GM21786 (cell line): ENCODE results near the gene STIM1.
"Not testable (repeated sequence)": the region's sequence is repeated elsewhere in the genome, so short reads cannot be mapped to it uniquely, and the experiment has no call there.

Experiments
- ATAC-seq: cut with Tn5 transposase; IDR thresholded peaks from one replicate; pipeline ENCODE4 v1.9.1; 2021; ENCODE audit not compliant: unreplicated experiment

Gene STIM1

DNA sequence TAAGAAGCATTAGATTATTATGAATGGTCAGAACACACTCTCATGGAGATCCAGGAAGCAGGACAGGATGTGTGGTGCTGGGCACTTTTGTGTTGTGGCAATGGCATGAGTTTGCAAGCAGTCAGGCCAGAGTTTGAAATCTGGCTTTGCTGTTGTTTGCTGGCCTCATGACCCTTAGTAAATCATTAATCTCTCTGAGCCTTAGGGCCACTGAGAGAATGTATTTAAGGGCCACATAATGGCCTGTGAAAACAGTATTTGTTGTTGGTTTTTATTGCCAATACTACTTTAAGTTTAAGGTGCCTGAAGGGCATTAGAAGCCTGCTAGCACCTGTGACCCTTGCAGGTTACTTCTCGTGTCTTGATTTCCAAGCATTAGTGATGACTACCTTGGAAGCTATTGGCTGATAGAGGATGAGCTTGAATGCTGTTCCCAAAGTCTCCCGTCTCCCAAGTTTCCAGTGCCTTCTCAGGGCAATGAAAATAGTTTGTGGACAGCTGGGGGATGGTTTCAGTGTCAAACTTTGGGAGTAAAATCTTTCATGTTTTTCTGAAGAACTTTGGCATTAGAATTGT lies 24.6 kb downstream of the STIM1 start:
- peak; percentile 41 for ATAC-seq

DNA sequence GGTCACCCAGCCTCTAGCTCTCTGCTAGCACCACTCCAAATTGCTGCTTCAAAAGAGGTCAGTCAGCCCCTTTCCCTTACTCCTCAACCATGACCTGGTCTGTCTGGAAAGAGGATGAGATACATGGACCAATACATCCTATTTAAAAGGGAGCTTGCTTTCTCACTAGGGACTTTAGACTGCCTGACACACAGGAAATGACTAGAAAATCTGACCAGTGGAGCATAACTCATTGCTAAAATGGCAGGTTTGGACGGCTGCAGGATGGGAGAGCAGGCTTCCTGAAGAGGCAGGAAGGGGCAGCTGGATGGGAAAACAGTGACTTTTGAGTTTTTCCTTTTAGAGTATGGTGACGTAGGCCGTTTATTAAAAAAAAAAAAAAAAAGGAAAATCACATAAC lies 25.3 kb downstream of the STIM1 start:
- ATAC-seq = peak; percentile 31

DNA sequence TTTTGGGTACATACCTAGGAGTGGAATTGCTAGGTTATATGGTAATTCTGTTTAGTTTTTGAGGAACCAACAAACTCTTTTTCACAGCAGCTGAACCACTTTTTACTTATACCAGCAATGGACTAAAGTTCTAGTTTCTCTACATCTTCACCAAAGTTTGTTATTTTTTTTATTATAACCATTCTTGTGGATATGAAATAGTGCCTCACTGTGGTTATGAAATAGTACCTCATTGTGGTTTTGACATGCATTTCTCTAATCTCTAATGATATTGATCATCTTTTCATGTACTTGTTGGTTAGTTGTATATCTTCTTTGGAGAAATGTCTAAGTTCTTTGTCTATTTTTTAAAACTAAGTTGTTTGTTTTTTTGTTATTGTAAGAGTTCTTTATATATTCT lies 27.2 kb downstream of the STIM1 start:
- no peak for ATAC-seq

DNA sequence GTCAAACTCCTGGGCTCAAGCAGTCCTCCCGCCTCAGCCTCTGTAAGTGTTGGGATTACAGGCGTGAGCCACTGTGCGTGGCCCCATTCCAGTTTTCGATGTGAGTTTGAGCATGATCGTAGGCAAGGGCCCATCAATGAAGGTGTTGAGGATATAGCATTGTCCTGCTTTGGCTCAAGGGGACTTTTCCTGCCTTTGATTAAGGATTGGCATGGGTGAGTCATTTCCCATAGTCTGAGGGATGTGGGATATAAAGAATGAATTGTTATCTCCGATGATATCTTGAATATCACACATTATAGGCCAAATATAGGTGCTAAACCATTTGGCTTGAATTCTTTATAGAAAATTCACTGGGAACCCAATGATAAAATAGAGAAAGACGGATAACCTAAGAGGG lies 30.4 kb downstream of the STIM1 start:
- ATAC-seq = no peak

DNA sequence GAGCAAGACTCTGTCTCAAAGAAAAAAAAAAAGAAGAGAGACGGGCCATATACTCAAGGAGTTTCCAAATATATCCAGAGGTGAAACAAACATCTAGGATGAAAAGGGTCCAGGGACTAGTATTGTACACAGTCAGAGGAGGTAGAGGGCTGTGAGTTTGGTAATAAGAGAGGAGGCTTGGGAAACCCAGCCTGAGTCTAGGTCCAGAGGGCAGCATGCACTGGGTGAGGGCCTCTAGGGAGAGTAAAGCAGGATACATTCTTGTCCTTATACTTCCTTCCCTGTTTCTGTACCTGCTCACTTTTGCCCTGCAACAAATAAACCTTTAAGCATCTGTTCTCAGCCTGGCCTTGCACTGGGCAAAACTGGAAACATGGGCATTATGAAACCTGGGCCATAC lies 31.5 kb downstream of the STIM1 start:
- ATAC-seq = no peak

DNA sequence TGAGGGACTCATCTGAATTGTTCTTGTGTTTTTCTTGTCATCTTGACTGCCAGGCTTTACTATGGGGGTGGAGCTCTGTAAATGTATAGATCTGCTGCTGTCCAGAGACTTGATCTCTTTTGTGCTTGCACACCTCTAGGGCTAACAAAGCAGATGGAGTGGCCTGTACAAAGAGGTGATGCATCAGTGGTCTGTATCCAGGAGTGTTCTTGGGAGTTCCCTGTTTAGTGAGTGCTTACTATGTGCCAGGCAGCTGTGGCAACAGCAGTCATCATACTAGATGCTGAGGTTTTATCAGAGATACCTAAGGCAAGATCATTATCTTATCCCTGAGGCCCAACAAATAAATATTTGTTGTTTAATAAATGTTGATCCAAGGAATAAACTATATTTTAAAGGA lies 33.4 kb downstream of the STIM1 start:
- no peak for ATAC-seq

DNA sequence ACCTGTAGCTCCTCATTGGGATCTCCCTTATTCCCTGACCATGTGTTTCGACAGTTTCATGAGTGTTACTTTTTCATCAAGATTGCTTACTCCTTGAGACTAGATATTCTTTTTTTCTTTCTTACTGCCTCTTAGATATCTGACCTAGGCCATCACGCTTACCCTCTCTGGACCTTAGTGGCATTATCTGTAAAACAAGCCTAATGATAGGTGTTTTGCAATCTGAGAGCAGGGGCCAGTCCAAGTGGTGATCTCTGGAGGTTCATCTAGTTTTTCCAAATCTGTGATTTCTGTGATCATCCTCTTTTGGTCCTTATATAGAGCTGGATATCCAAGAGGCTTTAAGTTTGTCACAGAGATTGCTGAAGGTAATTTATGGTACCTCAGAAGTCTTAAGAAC lies 34.5 kb downstream of the STIM1 start:
- ATAC-seq = no peak

DNA sequence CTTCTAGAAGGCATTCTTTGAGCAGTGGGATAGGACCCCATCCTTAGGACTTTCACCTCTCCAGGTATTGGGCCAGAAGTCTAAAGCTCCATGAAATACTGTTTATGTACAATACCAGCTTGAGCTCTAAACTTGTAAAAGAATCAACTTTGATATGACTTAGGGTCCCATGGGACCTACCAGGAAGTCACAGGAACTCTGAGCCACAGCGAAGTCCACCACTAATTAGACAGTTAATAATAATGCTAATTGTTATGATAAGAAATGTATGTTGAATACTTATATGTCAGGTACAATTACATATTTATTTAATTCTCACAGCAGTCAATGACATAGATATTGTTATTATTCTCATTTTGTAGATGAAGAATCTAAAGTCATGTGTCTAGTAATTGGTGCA lies 35.3 kb downstream of the STIM1 start:
- ATAC-seq = no peak

DNA sequence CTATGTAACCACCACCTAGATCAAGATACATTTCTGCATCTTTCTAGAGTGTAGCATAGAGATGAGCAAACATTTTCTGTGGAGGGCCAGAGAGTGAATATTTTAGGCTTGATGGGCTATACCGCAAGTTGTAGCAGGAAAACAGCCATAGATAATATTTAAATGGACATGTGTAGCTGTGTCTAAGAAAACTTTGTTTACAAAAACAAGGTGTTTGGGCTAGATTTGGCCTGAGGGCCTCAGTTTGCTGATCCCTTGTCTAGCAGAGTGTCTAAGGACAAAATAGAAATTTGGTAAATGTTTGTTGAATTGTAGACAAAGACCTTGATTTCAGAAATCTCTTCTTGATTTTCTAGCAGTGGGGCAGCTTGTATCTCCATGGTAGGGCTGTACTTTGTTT lies 36.3 kb downstream of the STIM1 start:
- no peak for ATAC-seq

DNA sequence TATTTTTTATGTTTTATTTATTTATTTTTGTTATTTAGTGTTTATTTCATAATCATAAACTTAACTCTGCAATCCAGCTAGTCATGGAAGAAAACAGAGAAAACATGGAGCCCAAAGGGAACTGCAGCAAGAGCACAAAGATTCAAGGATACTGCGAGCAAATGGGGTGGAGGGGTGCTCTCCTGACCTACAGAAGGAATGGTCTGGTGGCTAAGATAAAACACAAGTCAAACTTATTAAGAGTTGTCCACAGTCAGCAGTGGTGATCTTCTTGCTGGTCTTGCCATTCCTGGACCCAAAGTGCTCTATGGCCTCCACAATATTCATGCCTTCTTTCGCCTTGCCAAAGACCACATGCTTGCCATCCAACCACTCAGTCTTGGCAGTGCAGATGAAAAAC lies 36.7 kb downstream of the STIM1 start:
- no peak for ATAC-seq

DNA sequence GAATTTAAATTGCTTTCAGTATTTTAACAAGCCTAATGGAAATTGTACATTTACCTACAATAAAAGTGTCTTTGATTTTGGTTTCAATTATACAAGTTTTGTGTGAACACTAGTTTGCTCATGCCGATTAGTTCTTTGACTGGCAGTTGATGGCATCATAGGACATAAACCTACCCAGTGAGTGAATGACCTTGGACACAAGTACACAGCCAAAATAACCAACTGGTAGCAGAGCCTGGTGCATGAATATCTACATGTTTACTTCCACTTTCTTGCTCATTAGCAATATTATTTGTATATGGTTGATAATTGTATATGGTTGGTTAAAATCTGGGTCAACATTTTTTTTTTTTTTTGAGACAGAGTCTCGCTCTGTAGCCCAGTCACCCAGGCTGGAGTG lies 37.8 kb downstream of the STIM1 start:
- ATAC-seq = no peak

DNA sequence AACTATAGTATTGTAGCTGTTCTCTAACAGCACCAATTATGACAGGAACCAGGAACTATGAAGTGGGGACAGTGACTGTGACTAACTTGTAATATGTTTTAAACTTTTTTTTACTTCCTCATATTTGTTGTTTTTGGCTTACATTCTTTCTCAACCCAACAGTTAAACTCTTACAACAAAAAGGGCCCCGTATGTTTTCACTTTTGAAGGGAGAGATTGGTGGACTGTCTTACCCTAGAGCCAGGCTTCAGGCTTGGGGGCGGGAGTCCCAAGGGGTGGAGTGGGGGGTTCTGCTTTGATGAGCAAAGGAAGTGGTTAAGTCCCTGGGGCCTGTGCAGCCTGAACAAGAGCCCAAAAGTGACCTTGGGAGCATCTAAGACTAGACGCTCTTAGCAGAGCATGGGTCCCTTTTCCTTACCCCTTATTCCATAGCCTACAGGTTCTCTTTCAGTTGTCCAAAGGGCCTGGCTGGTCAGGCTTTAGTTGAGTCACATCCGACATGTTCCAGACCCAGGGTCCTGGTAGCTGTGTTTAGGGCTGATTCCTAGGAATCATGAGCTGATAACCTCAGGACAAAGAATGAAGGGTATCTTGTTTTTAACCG lies 38.8 kb downstream of the STIM1 start:
- ATAC-seq = peak; percentile 97

DNA sequence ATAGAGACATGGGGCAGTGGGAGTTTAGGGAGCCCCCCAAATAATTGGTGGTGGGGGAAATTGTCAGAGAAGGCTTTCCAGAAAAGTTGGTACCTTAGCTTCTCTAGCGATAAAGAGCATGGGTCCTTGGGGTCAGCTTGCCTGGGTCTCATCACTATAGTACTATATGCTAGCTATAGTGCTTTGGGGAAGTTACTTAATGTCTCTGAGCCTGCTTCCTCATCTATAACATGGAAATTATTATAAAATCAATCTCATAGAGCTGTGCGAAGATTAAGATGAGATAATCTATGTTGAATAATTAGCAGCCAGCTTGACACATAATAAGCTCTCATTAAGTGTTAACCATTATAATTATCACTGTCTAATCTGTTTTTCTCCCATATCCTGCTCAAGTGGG lies 41.2 kb downstream of the STIM1 start:
- no peak for ATAC-seq

DNA sequence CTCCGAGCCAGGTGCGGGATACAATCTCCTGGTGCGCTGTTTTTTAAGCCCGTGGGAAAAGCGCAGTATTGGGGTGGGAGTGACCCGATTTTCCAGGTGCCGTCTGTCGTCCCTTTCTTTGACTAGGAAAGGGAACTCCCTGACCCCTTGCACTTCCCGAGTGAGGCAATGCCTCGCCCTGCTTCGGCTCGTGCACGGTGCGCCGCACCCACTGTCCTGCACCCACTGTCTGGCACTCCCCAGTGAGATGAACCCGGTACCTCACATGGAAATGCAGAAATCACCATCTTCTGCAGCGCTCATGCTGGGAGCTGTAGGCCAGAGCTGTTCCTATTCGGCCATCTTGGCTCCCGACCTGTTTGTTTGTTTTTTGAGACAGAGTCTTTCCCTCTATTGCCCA lies 44.8 kb downstream of the STIM1 start:
- not testable (repeated sequence) for ATAC-seq

DNA sequence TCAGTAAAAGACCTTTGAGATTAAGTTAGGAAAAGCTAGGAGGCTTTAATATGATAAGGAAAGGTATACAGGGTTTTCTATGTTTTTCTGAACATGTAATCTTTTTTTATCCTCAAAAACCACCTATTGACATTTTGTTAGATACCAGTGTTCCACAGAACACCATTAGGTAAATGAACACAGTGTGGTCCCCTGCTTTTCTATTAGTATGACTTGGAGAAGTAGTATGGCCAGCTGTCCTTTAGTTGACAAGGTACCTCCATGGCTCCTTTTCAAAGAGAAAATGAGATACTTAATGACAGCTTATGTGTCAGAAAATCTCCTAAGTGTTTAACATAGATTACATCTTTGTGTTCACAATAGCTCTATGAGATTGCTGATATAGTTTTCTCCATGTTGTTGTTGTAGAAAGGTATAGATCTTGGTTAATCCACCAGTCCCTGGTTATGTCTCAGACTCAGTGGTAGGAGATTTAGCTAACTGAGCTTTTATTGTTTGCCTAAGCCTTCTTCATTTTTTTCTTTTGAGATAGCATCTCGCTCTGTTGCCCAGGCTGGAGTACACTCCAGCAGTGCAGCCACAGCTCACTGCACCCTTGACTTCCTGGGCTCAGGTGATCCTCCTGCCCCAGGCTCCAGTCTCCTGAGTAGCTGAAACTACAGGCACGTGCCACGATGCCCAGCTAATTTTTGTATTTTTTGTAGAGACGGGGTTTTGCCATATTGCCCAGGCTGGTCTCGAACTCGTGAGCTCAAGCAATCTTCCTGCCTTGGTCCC lies 46.0 kb downstream of the STIM1 start:
- ATAC-seq = no peak

DNA sequence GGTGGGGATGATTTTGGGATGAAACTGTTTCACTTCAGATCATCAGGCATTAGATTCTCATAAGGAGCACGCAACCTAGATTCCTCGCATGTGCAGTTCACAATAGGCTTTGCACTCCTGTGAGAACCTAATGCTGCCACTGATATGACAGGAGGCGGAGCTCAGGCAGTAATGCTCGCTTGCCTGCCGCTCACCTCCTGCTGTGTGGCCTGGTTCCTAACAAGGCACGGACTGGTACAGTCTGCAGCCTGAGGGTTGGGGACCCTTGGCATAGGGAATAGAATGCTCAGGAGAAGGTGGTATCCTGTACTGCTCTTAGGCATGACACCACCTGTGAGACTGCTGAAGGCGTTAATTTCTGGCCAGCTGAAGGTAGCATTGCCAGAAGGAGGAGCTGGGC lies 47.0 kb downstream of the STIM1 start:
- no peak for ATAC-seq

DNA sequence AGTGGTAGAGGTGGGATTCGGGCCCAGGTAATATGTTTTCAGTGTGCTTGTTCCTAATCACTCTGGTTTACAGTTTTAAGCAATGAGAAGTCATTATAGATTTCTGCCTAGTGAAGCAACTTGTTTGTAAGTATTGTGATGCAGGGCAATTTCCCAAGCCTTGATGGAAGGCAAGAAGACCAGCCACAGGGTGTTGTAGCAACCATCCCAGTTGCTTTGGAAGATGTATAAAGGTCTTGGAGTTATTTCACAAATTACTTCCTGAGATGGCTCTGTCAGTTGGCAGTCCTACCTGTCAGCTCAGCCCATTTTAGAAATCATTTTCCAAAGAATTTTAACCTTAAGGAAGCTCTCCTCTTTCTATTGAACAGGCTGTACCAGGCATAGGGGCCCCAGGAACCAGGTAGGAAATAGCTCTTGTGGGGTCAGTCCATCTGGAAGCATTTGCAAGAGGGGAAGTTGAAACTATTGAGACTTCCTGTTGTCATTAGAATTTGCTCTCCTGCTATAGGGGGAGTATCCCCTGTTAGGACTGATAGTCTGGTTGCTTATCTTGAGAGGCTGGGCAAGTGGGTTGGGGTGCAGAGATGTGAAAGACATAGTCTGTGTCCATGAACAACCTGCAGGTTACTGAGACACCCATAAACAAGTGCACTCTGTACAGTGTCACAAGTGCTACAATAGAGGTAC lies 47.9 kb downstream of the STIM1 start:
- no peak for ATAC-seq

DNA sequence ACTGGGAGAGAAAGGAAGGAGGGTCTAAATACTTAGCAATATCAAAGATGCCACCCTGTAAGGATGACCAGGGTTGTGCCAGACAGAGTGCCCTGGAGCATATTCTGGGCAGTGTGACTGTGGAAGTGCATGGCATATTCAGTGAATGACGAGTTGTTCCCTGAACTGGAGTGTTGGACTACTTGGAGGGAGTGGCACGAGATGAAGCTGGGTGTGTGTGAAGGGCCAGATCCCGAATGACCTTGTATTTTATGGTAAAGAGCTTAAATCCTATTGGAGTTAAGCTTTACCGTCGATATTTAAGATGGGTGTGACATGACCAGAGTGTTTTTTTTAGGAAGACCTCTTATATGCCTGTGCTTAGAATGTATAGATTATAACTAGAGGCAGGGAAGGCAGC lies 48.8 kb downstream of the STIM1 start:
- no peak for ATAC-seq

DNA sequence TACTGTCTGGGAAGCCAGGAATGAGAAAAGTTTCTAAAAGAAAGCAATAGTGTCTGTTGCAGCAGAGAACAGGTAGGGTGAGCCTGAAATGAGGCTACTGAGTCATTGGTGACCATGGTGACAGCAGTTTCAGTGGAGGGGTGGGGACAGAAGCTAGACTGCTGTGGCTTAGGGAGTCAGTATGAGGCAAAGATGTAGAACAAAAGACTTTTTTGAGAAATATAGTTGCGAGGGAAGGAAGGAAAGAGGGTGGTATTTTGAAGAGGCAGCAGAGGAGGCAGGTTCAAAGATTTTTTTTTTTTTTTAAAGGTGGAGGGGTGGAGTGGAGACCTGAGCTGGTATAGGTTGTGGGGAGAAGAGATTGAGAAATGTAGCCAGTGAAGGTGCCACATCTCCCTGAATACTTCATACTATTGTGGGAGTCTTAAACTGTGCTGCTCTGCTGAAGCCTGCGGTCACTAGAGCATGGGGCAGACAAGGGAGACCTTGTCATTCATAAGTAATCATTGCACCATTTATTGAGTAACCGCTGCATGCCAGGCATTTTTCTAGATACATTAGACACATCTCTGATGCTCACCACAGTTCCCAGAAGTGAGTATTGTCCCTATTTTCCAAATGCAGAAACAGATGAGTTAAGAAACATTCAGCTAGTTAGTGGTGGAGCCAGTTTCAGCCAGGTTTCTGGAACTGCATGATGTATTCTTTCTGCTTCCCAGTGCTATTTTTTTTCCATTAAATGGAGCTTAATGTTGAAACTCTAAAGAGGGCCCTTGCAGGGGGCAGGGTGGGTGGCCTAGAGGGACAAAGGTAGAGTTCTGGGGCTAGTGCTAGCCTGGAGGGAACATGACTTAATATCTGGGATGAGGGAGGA lies 49.9 kb downstream of the STIM1 start:
- peak; percentile 85 for ATAC-seq

DNA sequence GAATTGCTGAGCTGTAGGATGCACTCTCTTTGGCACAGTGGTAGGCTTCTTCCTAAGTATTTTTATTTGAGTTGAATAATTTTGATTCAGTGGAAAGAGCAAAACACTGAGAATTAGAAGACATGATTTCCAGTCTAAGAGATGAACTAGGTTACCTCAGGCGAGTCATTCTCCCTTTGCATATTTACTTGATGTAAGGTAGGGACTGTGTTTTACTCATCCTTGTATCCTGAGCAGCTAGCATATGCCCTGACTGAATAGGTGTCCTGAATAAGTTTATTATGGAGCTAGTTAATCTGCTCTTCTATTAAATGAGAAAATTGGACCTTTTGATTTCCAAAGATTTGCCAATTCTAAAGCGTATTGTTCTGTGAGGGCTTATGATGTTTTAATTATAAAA lies 50.7 kb downstream of the STIM1 start:
- no peak for ATAC-seq

DNA sequence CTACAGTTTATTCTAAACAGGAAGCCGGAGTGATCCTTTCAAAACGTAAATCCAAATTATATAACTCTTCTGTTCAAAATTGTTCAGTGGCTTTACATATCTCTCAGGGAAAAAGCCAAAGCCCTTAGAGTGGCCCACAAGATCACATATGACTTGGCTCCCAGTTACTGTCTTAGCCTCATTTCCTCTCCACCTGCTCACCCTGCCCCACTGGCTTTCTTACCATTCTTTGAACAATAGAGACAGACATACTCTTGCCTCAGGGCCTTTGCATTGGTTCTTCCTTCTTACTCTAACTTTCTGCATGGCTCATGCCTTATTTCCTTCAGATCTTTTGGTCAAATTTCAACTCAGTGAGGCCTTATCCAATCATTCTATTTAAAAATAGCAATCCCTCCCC lies 52.1 kb downstream of the STIM1 start:
- no peak for ATAC-seq
